AG04450 (cell line): ENCODE measurements around the gene PRICKLE3. TPM values are rescaled to one million over a fixed set of nuclear protein-coding genes. Genes with fewer than 3 reads are reported as not detected.

Experiments
- CTCF ChIA-PET: fragments of 300-600, 350-600 bp; formaldehyde crosslinking; extraction: SDS; loops from one replicate; lab custom pipeline; 2022; ENCODE audit warnings: antibody characterized with exemption, inconsistent platforms; lab: Charles Lee
- POLR2A ChIA-PET: fragments of 350-600 bp; formaldehyde crosslinking; extraction: SDS; loops from one replicate; lab custom pipeline; 2021; ENCODE audit warnings: antibody characterized with exemption, inconsistent platforms; lab: Yijun Ruan, JAX
- DNase-seq: peaks from one replicate; pipeline ENCODE4 v3.0.0-alpha.2; 2011; ENCODE audit warnings: low read depth, low spot score
- H3K27ac ChIP-seq: one replicate; pipeline ENCODE4 v1.5.1; 2012; ENCODE audit warnings: low read depth, low read length, control low read depth
- H3K27me3 ChIP-seq: one replicate; pipeline ENCODE4 v1.6.0; 2012; ENCODE audit warnings: low read length; ENCODE audit not compliant: control insufficient read depth, insufficient read depth
- H3K4me3 ChIP-seq: 2 replicates; pipeline ENCODE4 v1.5.1; 2011; ENCODE audit warnings: mild to moderate bottlenecking, low read depth, low read length, control low read depth
- H3K9me3 ChIP-seq: 2 replicates; pipeline ENCODE4 v1.5.1; 2012; ENCODE audit warnings: low read length; ENCODE audit not compliant: control insufficient read depth, insufficient read depth
- CTCF ChIP-seq: IDR thresholded peaks from 2 replicates; pipeline ENCODE4 v1.5.1; 2011; ENCODE audit warnings: low read depth, low read length, control low read depth, inconsistent platforms
- polyA plus RNA-seq: library from polyadenylated mRNA; depleted of rRNA; stranded (reverse); fragments of >200 nt; gene quantifications from 2 replicates; pipeline ENCODE4 v1.2.3, GENCODE V29; 2011

Gene PRICKLE3
- polyA plus RNA-seq, 1 experiment, result 3.6 TPM

- ChIA-PET CTCF (no interaction called here), POLR2A (no interaction called here)
- no peak overlapping the region for H3K27ac ChIP-seq
- no peak for TF ChIP-seq CTCF
- no peaks in the 10 kb centered on the region for H3K27me3 ChIP-seq
- H3K9me3 ChIP-seq, result no peaks in the 10 kb centered on the region
- DNase-seq, result no peak
- H3K4me3 ChIP-seq, result no peak overlapping the region
These were observed 45.3 kb upstream of the PRICKLE3 start for GRCh38 chrX:49231333-49232000.

- no peak for DNase-seq
- Histone ChIP-seq H3K4me3 (no peak overlapping the region), H3K9me3 (no peaks in the 10 kb centered on the region), H3K27me3 (no peaks in the 10 kb centered on the region), H3K27ac (no peak overlapping the region)
- CTCF ChIA-PET, result no interaction called here
- POLR2A ChIA-PET, result no interaction called here
- TF ChIP-seq CTCF, result no peak
These were observed 44.5 kb upstream of the PRICKLE3 start for GRCh38 chrX:49230500-49231232.

GRCh38 chrX:49228185-49228584 is 42.0 kb upstream of the PRICKLE3 start:
- CTCF ChIA-PET, result no interaction called here
- TF ChIP-seq CTCF, result no peak
- no peaks in the 10 kb centered on the region for H3K27me3 ChIP-seq
- POLR2A ChIA-PET, result interaction anchor here (0.6 kb wide), 1 partner anchor 429 kb away, joined by 5 read pairs; no protein-coding TSS in a partner anchor
- H3K9me3 ChIP-seq, result no peaks in the 10 kb centered on the region
- no peak for DNase-seq
- no peak overlapping the region for H3K4me3 ChIP-seq
- H3K27ac ChIP-seq, result no peak overlapping the region

- no peak overlapping the region for H3K27ac ChIP-seq
- H3K9me3 ChIP-seq, result no peaks in the 10 kb centered on the region
- DNase-seq, result no peak
- H3K27me3 ChIP-seq, result no peaks in the 10 kb centered on the region
- POLR2A ChIA-PET, result interaction anchor here (0.6 kb wide), 1 partner anchor 429 kb away, joined by 5 read pairs; no protein-coding TSS in a partner anchor
- no peak for TF ChIP-seq CTCF
- no peak overlapping the region for H3K4me3 ChIP-seq
- CTCF ChIA-PET, result no interaction called here
These were observed 41.6 kb upstream of the PRICKLE3 start for GRCh38 chrX:49227726-49228125.

- ChIA-PET CTCF (no interaction called here), POLR2A (no interaction called here)
- TF ChIP-seq CTCF, result no peak
- no peaks in the 10 kb centered on the region for H3K9me3 ChIP-seq
- no peaks in the 10 kb centered on the region for H3K27me3 ChIP-seq
- no peak for DNase-seq
- no peak overlapping the region for H3K27ac ChIP-seq
- no peak overlapping the region for H3K4me3 ChIP-seq
These were observed 40.8 kb upstream of the PRICKLE3 start for GRCh38 chrX:49226946-49227345.
